ENCODE data around the gene TXK.

The TXK gene

DNA sequence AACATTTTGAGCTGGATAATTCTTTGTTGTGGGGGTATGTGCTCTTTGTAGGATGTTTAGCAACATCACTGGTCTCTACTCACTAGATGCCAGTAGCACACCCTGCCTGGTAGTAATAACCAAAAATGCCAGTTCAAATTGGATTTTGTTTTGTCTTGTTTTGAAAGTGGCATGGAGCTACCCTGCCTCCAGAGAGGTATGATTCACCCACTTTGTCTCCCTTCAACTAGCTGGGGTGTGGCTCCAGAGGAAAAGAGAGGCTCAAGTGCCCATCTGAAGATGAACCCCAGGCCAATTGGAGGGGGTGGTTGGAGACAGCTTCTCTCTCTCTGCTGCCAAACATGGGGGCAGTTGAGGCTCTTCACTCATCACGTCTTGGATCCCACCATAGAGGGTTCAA lies 83.0 kb downstream of the TXK start:
- DNase-seq (ENCODE audit: low spot score): no peak

DNA sequence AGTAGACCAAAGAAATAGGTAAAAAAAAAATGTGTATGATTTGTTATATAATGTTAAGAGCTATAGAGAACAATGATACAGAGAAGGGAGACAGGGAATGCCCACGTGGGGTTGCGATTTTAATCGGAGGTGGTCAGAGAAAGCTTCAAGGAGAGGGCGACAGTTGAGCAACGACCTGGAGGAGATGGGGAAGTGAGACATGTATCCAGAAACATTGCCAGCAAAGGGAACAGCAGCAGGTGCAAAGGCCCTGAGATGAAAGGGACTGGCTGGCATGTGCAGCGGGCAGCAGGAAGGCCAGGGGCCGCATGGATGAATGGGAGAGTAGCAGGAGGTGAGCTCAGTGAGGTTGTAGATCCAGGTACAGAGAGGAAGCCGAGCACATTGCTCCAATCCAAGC lies 84.6 kb downstream of the TXK start:
- no peak for DNase-seq (ENCODE audit: low spot score)

DNA sequence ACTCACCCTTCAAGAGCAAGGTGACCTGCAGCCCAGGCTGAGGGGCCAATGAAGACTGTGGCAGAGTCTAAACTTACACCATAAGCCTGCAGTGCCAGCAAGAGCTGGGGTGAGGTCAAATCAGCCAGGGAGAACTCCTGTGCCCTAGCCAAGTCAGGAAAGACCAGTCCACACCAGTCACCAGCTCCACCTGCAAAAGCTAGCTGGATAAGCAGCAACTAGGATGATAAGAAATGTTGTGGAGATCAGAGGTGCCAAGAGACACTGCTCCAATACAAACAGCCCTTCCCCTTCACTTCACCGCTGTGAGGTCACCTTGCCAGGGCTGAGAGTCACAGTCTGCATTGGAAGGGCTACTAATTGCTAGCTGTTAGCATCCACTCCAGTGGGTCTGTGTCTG lies 86.2 kb downstream of the TXK start:
- no peak for DNase-seq (ENCODE audit: low spot score)

DNA sequence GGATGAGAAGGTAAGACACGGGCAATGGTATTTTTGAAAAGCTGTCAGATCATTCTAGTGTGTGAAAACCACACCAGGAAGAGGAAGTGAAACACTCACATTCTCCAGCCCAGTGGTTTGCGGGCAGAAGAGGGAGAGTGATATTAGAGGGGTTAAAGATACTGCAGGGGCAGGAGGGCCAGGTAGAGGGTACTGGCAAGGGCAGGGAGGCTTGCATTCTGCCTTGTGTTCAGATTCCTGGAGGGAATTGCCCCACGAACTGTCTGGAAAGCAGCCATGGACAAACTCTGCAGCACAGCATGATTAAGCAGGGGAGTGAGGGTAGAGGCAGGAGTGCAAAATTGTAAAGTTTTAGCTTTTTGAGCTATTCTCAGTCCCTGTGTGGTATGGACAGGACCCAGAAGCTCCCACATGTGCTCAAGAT lies 86.6 kb downstream of the TXK start:
- DNase-seq (ENCODE audit: low spot score): no peak

DNA sequence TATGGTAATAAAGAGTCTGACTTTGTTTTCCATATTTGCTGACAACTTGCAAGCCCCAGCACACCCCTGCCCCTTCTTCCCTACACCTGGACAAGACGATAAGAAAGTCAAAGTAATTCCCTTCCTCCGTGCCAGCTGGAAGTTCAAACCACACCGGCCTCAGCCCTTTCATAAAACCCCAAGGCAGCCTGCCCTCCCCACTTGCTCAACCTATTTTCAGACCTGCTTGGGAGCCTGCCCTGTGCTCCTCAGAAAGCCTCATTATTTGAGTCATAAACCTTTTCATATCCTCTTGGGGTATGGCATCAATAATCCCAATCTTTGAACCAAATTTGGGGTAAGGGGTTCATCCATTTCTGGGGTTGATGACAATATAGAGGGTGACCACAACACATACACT lies 88.0 kb downstream of the TXK start:
- DNase-seq (ENCODE audit: low spot score): no peak

DNA sequence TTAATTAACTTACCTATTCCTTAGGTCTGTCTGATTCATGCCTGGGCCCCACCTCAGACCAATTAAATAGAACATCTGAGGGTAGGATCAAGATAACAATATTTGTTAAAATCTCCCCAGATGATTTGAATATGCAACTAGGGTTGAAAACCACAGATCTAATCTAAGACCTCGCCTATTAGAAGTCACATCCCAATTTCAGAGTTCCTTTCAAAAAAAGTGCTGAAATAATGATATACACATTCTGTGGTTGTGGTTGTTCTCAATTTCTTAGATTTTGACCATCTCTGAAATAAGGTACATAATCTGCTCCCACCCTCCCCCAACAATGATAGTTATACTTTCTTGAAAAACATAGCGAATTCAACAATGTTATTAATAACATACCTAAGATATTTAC lies 89.8 kb downstream of the TXK start:
- DNase-seq (ENCODE audit: low spot score): no peak

DNA sequence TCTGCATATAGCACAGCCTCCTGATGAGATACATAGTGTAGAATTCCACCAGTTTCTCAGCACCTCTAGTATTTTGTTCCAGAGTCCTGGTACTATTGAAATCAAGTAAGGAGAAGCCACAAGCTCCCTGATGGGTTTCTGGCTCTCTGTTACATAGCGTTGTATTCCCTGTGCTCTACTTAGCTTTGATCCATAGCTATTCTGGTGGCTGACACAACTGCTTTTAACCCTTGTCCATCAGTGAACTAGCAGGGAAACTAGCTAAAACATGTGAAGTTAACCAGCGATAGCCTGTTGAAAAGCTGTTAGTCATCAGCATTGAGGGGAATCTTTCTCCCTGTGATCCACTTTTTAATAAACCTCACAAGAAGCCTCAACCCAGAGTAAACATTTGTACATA lies 90.5 kb downstream of the TXK start:
- no peak for DNase-seq (ENCODE audit: low spot score)

DNA sequence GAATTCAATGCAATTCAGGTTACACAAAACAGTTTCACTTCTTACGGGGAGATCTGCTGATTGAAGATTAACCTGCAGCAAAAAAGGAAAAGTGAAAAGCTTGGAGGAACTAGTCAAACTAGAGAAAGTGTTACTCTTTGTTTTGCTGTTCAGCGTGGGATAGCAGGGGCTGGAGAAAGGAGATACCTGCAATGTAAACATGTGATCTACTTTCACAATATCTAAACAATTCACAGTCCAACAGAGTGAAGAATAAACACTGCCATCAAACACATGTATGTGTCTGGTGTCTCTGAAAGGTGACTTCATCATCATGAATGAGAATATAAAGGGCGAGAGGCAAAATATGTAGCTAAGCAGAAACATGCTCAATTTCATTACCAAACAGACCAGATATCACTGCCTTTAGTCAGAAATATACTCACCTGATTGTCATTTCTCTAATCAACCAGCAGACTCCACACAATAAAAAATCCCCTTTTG lies 91.0 kb downstream of the TXK start:
- no peak for DNase-seq (ENCODE audit: low spot score)

DNA sequence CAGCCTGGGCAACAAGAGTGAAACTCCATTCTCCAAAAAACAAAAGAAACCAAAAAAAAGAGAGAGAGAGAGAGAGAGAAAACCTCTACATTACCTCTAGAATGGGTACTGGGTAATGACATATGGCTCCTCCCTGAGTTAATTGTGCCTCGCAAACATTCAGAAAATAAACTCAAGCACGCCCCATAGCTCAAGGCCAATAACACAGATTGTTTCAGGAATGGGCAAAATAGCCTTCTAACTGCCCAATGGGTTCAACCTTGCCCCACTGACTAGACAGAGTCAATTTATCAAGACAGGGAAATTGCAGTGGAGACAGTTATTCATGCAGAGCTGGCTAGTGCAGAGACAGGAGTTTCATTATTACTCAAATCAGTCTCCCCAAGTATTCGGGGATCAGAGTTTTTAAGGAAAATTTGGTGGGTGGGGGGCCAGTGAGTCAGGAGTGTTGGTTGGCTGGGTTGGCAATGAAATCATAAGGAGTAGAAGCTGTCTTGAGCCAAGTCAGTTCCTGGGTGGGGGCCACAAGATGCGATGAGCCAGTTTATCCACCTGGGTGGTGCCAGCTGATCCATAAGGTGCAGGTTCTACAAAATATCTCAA lies 92.4 kb downstream of the TXK start:
- DNase-seq (ENCODE audit: low spot score): no peak

DNA sequence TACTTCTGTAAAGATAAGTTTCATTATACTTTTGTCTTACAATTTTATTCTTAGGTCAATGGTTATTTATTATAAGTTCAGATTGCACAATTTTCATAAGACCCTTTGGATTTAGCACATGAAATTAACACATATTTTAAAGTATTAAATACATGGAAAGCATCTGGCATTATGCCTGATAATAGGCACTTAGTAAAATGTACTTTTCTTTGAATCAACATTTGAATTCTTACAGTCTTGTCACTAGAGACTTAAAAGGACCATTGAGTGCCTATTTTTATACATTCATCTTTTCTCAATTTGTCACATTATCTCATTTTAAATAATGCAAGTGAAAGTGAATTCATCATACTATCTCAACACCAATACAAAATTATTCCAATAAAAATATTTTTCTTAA lies 94.5 kb downstream of the TXK start:
- DNase-seq (ENCODE audit: low spot score): no peak

DNA sequence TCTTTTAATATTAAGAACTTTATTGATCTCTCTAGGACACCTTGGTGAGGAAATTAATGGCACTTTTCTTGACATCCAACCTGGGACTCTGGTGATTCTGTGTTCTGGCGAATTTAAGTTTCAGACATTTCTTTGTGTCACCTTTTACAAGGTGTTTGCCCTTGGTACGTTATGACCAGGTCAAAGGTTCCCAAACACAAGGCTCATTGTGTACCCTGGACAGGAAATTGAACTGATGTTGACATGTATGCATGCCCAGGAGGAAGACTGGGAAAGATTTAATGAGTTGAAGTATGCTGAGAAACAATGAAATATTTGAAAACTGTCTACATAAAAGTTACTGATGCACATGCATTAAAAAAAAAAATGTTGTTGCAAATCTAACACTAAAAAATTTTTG lies 95.4 kb downstream of the TXK start:
- no peak for DNase-seq (ENCODE audit: low spot score)

DNA sequence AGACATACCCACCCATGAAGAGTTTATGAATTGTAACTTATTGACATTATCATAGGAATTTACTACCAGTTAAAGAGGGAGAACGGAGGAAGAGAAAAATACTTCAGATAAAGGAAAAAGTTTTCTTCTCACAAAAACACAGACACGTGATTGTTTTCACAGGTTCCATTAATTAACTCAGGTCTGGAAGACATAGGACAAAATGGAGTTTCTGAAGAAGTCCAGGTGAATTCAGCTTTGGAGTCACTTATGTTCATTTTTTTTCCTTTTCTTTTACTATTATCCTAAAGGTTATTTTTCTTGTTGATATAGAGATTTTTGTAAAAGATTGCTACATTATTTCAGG lies 97.0 kb downstream of the TXK start:
- no peak for DNase-seq (ENCODE audit: low spot score)

DNA sequence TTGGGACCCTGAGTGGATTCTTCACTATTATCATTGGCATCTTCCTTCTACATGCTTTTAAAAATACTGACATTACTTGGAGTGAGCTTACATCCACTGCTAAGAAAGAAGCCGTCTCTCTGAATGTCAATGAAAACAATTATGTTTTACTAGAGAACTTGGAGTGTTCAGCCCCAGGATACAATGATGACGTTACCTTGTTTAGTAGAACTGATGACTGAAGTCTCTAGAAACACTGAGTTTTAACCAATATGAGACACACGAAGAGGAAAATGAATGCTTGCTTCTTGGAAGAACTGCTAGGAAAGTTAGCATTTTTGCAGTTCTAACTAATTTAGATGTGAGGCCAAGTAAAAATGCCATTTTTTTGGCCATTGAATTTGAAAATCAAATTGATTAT lies 98.1 kb downstream of the TXK start:
- no peak for DNase-seq (ENCODE audit: low spot score)

DNA sequence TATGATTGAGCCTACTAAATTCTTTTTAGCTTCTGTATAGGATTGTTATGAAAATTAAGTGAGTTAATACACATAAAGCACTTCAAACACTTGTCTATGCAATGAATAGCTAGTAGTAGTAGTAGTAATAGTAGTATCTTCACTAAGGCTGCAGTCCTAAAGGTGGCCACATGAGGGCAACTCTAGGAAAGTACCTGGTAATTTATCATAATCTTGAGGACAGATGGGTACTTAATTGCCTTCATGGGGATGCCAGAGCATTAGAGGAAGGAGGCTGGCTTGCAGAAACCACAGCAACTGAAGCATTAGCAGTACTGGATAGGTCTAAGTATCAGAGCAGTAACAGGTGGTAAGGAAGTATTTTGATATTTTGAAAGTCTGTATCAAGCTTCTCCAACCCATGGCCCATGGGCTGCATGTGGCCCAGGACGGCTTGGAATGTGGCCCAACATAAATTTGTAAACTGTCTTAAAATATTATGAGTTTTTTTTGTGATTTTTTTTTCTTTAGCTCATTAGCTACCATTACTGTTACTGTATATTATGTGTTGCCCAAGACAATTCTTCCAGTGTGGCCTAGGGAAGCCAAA lies 100.1 kb downstream of the TXK start:
- DNase-seq (ENCODE audit: low spot score): peak; percentile 14

DNA sequence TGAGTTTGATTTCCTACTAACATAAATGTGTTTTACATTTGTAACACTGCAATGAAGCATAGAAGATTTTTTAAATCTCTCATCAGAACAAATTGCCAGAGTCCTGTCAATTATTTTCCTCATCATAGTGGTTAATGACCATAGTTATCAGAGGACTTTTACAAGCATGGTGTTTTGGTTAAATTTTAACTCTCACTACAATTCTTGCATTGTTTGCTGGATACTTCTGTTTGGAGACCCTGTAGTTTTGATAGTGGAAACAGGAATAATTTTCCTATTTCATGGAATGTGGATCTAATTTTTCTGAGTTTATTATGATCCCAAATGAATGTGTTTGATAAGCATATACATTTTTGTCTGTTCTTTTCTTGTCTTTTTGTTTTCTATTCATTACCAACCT lies 100.6 kb downstream of the TXK start:
- no peak for DNase-seq (ENCODE audit: low spot score)

DNA sequence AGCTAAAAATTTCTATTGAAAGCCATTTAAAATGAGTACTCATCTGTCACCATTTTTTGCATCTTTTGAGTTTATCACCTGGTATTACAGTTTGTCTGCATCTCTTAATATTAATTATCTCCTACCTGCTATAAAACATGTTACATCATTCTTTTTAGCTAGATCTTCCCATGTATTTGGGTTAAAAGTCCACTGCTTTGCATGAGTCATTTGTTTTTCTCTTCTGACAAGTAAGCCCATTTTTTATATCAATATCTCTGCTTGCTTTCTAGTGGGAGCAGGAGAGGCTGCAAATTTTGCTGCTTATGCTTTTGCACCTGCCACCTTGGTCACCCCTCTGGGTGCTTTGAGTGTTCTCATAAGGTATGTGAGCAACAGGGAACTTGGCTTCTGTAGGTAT lies 101.3 kb downstream of the TXK start:
- DNase-seq (ENCODE audit: low spot score): no peak

DNA sequence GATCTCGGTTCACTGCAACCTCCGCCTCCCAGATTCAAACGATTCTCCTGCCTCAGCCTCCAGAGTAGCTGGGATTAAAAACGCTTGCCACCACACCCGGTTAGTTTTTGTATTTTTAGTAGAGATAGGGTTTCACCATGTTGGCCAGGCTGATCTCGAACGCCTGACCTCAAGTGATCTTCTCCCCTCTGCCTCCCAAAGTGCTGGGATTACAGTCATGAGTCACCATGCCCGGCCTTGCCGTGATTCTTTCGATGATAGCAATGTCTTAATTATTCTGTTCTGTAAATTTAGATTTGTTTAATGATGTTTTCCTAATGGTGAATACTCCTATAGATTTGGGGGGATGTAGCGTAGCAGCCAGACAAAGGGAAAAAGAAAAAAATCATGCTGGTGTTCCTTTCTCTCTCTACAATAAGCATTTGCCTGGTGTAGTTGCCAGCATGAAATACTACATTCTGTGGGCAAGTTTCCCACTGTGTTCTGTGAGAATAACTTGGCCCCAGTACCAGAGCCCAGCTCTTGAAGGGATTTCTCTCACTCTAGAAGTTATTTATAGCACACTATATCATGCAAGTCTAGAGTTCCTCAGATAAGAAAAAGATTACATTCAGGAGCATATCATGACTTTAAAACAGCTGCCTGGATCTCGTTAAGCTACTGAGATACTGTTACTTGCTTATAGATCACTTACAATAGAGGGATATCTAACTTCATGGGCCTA lies 102.1 kb downstream of the TXK start:
- DNase-seq (ENCODE audit: low spot score): no peak

DNA sequence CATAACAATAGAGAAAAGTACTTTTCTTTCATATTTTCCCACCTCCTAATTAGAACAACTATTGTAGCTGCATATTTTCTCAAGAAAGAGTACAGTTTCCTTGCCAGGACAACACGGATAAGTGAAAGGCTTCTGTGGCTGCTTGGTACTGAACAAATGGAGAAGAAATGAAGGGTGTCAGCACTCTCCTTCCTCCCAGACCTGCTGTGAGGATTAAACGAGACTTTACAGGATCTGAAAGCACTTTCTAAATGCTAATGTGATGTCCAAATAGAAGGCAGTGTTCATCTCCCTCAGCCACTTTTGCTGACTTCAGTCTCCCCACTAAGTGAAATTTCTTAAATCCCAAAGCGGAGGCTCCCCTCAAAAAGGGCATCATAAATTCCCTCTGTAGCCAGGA lies 103.6 kb downstream of the TXK start:
- DNase-seq (ENCODE audit: low spot score): no peak

DNA sequence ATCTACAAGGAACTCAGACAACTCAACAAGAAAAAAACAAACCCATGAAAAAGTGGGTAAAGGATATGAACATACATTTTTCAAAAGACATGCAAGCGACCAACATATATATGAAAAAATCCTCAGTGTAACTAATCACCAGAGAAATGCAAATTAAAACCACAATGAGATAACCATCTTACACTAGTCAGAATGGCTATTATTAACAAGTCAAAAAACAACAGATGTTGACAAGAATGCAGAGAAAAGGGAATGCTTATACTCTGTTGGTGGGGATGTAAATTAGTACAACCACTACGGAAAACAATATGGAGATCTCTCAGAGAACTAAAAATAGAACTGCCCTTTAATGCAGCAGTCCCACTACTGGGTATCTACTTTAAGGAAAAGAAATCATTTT lies 105.4 kb downstream of the TXK start:
- no peak for DNase-seq (ENCODE audit: low spot score)

DNA sequence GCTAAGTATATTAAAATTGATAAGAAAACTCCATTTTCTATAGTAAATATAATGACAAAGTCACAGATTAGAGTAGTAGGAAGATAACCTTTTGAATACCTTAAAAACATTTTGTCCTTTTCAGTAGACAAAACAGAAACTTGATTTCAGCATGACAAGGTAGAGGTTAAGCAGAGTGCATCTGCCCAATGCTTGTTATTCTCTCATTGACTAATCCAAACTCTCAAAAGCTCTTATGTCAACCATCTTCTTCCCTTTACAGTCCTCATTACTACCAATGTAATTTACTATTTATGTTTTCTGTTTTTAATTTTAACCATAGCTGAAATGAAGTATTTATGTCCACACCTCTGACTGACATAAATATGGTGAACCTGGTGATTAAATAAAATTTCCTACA lies 106.4 kb downstream of the TXK start:
- no peak for DNase-seq (ENCODE audit: low spot score)

DNA sequence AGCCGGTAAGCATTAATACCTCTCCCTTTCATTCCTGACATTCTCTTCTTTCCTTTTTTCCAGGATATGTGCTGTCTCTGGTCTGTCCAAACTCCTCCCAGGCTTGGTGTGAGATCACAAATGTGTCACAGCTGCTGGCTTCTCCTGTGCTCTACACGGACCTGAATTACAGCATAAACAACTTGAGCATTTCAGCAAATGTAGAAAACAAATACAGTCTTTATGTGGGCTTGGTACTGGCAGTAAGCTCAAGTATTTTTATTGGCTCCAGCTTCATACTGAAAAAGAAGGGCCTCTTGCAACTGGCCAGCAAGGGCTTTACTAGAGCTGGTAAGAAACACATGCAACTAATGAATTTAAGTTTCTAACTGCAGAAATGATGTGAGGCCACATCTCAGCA lies 109.0 kb downstream of the TXK start:
- peak; percentile 49 for DNase-seq (ENCODE audit: low spot score)

DNA sequence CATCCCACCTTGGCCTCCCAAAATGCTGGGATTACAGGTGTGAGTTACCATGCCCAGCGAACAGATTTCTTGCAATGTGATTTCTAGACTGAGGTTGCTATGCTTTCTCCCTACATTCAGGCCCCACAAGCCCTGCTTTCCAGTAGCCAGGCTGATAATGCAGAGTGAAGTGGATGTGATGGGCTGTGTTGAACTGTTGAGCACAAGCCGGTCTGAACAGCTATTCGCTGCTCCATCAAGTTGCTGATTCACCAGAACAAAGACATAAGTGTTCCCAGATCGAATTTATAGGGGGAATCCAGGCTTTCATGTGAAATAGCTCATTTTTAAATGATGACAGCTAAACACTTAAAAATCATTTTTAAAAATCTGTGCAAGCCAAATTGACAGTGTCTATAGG lies 109.5 kb downstream of the TXK start:
- DNase-seq (ENCODE audit: low spot score): peak; percentile 33

DNA sequence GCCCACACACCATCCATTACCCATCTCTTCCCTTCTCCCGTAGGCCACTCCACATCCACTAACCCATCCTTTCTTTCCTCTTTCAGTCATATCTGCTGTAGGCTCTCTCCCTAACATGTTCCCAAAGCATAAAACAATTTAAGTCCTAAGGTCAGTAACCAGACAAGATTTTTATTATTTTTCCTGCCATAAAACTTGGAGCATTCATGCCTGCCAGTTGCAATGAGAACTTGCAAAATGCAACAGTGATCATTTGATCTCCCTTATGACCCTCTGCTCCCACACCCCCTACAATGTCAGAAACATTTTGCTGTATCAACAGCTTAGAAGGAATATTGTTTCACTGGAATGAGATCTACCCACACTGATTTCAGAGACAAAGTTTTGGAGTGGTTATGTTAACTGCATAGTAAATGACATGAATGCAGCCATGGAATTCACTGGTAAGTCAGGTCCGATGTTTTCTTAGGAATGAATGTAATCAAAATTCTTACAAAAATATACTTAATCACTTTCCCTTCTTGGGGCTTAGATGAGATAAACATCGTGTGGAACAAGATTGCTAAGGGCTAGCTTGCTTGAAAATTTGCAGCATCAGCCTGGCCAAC lies 111.8 kb downstream of the TXK start:
- no peak for DNase-seq (ENCODE audit: low spot score)

Data from COLO829 (cell line).